ENCODE results near the gene LRG1.

The LRG1 gene

DNA sequence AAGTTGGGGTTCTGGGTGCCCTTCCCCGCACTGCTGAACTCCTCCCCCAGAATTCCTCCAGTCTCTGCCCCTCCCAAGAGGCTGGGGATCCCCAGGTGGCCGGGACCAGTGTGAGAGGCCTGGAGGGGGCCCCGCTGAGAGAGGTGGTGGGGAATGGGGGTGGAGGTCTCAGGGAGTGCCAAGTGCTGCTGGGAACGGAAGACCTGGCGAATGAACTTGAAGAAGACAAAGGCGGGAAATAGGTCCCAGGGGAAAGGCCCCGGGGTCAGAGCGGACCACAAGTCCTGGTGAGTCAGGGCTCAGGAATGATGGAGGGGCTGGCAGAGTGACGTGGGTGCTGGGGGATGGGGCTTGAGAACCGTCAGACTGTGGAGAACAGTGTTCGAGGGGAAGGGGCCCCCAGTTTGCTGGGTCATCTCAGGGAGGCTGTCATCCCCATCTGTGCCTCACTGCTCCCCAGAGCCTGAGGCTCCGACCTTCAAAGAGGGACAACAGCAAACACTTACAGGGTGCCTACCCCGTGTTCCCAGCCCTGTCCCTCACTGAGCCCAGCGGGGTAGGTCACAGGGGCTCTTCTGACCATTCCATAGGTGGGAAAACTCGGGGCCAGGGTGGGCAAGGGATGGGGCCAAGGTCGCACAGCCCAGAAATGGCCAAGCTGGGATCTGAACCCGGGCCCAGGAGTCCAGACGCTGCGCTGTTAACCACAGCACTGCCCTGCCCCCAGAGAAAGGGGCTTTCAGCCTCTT lies 35.6 kb upstream of the LRG1 start:
- no peak for DNase-seq (ENCODE audit: low read depth)
- TF ChIP-seq, protein P1, sequence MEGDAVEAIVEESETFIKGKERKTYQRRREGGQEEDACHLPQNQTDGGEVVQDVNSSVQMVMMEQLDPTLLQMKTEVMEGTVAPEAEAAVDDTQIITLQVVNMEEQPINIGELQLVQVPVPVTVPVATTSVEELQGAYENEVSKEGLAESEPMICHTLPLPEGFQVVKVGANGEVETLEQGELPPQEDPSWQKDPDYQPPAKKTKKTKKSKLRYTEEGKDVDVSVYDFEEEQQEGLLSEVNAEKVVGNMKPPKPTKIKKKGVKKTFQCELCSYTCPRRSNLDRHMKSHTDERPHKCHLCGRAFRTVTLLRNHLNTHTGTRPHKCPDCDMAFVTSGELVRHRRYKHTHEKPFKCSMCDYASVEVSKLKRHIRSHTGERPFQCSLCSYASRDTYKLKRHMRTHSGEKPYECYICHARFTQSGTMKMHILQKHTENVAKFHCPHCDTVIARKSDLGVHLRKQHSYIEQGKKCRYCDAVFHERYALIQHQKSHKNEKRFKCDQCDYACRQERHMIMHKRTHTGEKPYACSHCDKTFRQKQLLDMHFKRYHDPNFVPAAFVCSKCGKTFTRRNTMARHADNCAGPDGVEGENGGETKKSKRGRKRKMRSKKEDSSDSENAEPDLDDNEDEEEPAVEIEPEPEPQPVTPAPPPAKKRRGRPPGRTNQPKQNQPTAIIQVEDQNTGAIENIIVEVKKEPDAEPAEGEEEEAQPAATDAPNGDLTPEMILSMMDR (IDR thresholded peaks at IDR 0.05; ENCODE audit: low read depth, low read length, missing control alignments), result no peak
- H3K4me3 ChIP-seq (ENCODE audit: low read depth, low read length), result no peak overlapping the region

DNA sequence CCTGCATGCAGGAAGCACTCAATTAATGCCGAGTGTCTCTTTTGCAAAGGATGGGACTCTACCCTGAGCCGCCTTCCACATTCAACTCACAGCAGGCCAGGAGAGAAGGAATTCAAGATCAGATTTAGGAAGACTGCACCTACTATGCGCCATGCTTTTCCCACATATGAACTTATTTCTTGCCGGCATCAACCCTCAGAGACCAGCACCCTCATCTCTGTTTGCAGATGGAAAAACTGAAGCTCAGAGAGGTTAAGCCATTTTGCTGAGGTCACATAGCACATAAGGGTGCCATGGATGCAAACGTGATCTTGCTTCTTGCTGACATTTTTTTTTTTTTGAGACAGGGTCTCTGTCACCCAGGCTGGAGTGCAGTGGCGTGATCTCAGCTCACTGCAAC lies 33.8 kb upstream of the LRG1 start:
- TF ChIP-seq, protein P1 (IDR thresholded peaks at IDR 0.05; ENCODE audit: low read depth, low read length, missing control alignments), result no peak
- DNase-seq (ENCODE audit: low read depth), result no peak
- H3K4me3 ChIP-seq (ENCODE audit: low read depth, low read length), result no peak overlapping the region

DNA sequence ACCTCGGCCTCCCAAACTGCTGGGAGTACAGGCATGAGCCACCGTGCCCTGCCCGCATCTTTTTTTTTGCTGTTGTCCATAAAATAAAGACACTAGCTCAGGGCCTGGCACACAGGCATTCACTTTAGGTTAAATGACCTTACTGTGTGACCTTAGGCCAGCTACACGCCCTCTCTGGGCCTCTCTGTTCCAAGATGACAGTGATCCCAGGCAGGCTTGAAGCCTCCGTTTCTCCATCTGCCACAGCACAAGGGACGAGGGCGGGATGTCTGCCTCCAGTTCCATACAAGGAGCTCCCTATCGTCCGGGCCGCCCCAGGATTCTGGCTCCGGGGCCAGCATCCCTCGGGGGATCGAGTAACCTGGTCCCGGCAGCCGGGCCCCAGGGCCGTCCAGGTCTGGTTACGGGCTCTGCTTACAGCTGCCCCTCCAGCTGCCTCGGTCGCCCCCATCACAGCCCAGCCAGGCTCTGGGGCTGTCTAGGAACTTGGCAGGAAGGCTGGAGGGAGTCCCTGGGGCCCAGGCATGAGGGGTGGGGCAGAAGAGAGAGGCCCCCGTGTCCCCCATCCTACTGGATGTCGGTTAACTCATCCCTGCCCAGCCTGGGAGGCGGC lies 31.6 kb upstream of the LRG1 start:
- DNase-seq (ENCODE audit: low read depth), result no peak
- TF ChIP-seq, protein P1 (IDR thresholded peaks at IDR 0.05; ENCODE audit: low read depth, low read length, missing control alignments), result no peak
- no peak overlapping the region for H3K4me3 ChIP-seq (ENCODE audit: low read depth, low read length)

DNA sequence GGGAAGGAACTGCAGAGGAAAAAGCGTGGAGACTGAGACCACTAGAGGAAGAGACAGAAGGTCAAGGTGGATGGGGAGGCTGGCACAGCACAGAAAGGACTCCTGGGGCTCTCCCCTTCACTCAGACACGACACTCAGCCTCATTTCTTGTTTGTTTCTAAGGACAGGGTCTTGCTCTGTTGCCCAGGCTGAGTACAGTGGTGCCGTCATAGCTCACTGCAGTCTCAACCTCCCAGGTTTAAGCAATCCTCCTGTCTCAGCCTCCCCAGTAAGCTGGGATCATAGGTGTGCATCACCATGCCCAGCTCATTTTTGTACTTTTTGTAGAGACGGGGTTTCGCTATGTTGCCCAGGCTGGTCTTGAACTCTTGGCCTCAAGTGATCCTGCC lies 31.1 kb upstream of the LRG1 start:
- no peak for DNase-seq (ENCODE audit: low read depth)
- H3K4me3 ChIP-seq (ENCODE audit: low read depth, low read length), result no peak overlapping the region
- TF ChIP-seq, protein P1 (IDR thresholded peaks at IDR 0.05; ENCODE audit: low read depth, low read length, missing control alignments), result no peak

DNA sequence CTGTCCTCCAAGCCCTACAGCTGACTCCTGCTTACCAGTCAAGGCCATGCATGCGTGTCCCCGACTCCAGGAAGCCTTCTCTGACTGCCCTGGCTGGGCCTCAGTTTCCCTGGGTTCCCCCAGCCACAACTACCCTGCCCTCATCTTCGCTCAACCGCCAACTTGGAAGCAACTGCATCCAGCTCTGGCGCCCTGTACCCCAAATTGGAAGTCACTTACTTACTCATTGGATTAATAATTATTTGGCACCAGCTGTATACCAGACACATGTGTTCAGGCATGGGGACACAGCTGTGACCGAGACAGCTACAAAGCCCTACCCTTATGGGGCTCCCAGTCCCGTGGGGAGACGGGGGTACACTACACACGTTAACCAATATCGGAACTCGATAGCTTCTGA lies 30.6 kb upstream of the LRG1 start:
- DNase-seq (ENCODE audit: low read depth), result no peak
- TF ChIP-seq, protein P1 (IDR thresholded peaks at IDR 0.05; ENCODE audit: low read depth, low read length, missing control alignments), result no peak

DNA sequence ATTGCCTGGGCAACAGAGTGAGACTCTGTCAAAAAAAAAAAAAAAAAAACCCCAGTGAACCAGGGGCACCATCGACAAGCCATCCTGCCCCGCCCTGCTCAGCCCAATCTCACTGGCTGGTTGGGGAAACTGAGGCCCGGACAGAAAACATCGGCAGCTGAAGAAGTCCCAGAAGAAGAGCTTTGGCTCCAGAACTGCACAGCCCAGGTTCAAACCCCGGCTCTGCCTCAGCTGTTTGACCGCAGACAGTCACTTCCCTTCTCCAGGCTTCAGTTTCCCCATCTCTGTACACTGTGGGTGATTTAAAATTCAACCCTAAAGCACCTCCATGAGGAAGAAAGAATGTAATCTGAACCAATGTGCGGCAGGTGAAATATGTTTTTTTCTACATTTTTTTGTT lies 29.1 kb upstream of the LRG1 start:
- no peak overlapping the region for H3K4me3 ChIP-seq (ENCODE audit: low read depth, low read length)
- DNase-seq (ENCODE audit: low read depth), result no peak
- TF ChIP-seq, protein P1 (IDR thresholded peaks at IDR 0.05; ENCODE audit: low read depth, low read length, missing control alignments), result no peak

More for the DNA sequence above, 30.6 kb upstream of the LRG1 start:
- no peak overlapping the region for H3K4me3 ChIP-seq (ENCODE audit: low read depth, low read length)
